Fibroblast of the conjunctiva (primary cell): Measurements from ENCODE around the gene RASAL1.
A peak's percentile ranks its signal among the peaks of the same experiment; 100 is the strongest.

Experiments
- DNase-seq: peaks from one replicate; pipeline ENCODE4 v3.0.0-alpha.2; 2010; ENCODE audit warnings: low read depth

RASAL1 gene

GRCh38 chr12:113162102-113163029 lies 26.8 kb upstream of the RASAL1 start:
- peak; percentile 20 for DNase-seq

- DNase-seq: no peak
Measured at GRCh38 chr12:113161415-113162016, 26.0 kb upstream of the RASAL1 start.

GRCh38 chr12:113159937-113160336 lies 24.4 kb upstream of the RASAL1 start:
- no peak for DNase-seq

GRCh38 chr12:113158439-113159203 lies 23.1 kb upstream of the RASAL1 start:
- DNase-seq: no peak

GRCh38 chr12:113157218-113157859 lies 21.8 kb upstream of the RASAL1 start:
- no peak for DNase-seq

- no peak for DNase-seq
Measured at GRCh38 chr12:113155646-113156045, 20.1 kb upstream of the RASAL1 start.

- no peak for DNase-seq
Measured at GRCh38 chr12:113155060-113155459, 19.5 kb upstream of the RASAL1 start.

GRCh38 chr12:113154351-113154973 lies 18.9 kb upstream of the RASAL1 start:
- no peak for DNase-seq

- DNase-seq: peak; percentile 35
Measured at GRCh38 chr12:113152835-113153814, 17.6 kb upstream of the RASAL1 start.

- DNase-seq: no peak
Measured at GRCh38 chr12:113152196-113152834, 16.8 kb upstream of the RASAL1 start.

- DNase-seq: no peak
Measured at GRCh38 chr12:113151655-113152054, 16.1 kb upstream of the RASAL1 start.

- peak; percentile 61 for DNase-seq
Measured at GRCh38 chr12:113149361-113150150, 14.0 kb upstream of the RASAL1 start, which contains the start of gene CFAP73. Gene CFAP73, plus strand, starts transcription at chr12:113149724. Its CDS starts 134 bp downstream, at chr12:113149858.

- no peak for DNase-seq
Measured at GRCh38 chr12:113146999-113147398, 11.4 kb upstream of the RASAL1 start.

- DNase-seq: peak; percentile 17
Measured at GRCh38 chr12:113145720-113146551, 10.4 kb upstream of the RASAL1 start.

GRCh38 chr12:113144806-113145205 lies 9.2 kb upstream of the RASAL1 start:
- DNase-seq: no peak

GRCh38 chr12:113143959-113144358 lies 8.4 kb upstream of the RASAL1 start:
- no peak for DNase-seq

- DNase-seq: no peak
Measured at GRCh38 chr12:113142886-113143332, 7.3 kb upstream of the RASAL1 start.
